GM23338 (cell line): ENCODE measurements around the gene MORC1. TPM values are rescaled to one million over a fixed set of nuclear protein-coding genes. Genes with fewer than 3 reads are reported as not detected.

ENCODE experiments used
- ATAC-seq: fragments of 200-7000 bp; cut with Tn5 transposase; 3 replicates; pipeline ENCODE4 v1.9.1; 2020
- DNase-seq: peaks from one replicate; pipeline ENCODE4 v3.0.0-alpha.2; 2015; ENCODE audit warnings: low spot score
- H2AFZ ChIP-seq: fragments of 200-600 bp; sonication (generic); 2 replicates; pipeline ENCODE4 v1.8.0; 2016; ENCODE audit warnings: antibody characterized with exemption, mild to moderate bottlenecking, moderate library complexity
- H3F3A ChIP-seq: fragments of 200-600 bp; sonication (generic); replicated peaks from 2 replicates; pipeline ENCODE4 v1.8.0; 2017; ENCODE audit warnings: antibody characterized with exemption, mixed run types, low read depth
- H3K27ac ChIP-seq: fragments of 200-600 bp; sonication (generic); 2 replicates; pipeline ENCODE4 v1.6.1; 2016; ENCODE audit warnings: low read depth
- H3K27me3 ChIP-seq: fragments of 200-600 bp; sonication (generic); 2 replicates; pipeline ENCODE4 v1.8.0; 2016; ENCODE audit warnings: mild to moderate bottlenecking, mixed run types, moderate library complexity; ENCODE audit not compliant: insufficient read depth
- H3K36me3 ChIP-seq: fragments of 200-600 bp; sonication (generic); 2 replicates; pipeline ENCODE4 v1.8.0; 2016; ENCODE audit warnings: mild to moderate bottlenecking; ENCODE audit not compliant: insufficient read depth
- H3K4me1 ChIP-seq: fragments of 200-600 bp; sonication (generic); 2 replicates; pipeline ENCODE4 v1.8.0; 2016; ENCODE audit warnings: mild to moderate bottlenecking, moderate library complexity; ENCODE audit not compliant: insufficient read depth
- H3K4me2 ChIP-seq: fragments of 200-600 bp; sonication (generic); 2 replicates; pipeline ENCODE4 v1.7.1; 2017; ENCODE audit warnings: mixed run types
- H3K4me3 ChIP-seq: fragments of 200-600 bp; sonication (generic); 2 replicates; pipeline ENCODE4 v1.6.1; 2016; ENCODE audit warnings: mixed run types
- H3K79me2 ChIP-seq: fragments of 200-600 bp; sonication (generic); replicated peaks from 2 replicates; pipeline ENCODE4 v1.8.0; 2017; ENCODE audit warnings: mild to moderate bottlenecking; ENCODE audit not compliant: insufficient read depth
- H3K9me2 ChIP-seq: fragments of 200-600 bp; sonication (generic); 2 replicates; pipeline ENCODE4 v1.8.0; 2017; ENCODE audit not compliant: insufficient read depth
- H4K20me1 ChIP-seq: fragments of 200-600 bp; sonication (generic); replicated peaks from 2 replicates; pipeline ENCODE4 v1.8.0; 2017; ENCODE audit warnings: mild to moderate bottlenecking; ENCODE audit not compliant: insufficient read depth
- H3K27ac Mint-ChIP-seq: 2 replicates; pipeline ENCODE4 v1.8.0; 2020; ENCODE audit warnings: inconsistent platforms, mild to moderate bottlenecking, moderate library complexity, mixed read lengths
- H3K27me3 Mint-ChIP-seq: 3 replicates; pipeline ENCODE4 v1.8.0; 2022; ENCODE audit warnings: low read depth, mild to moderate bottlenecking, moderate library complexity, mixed read lengths, inconsistent platforms; ENCODE audit not compliant: insufficient read depth, poor library complexity
- H3K36me3 Mint-ChIP-seq: 3 replicates; pipeline ENCODE4 v1.8.0; 2021; ENCODE audit warnings: low read depth, mild to moderate bottlenecking, inconsistent platforms, moderate library complexity, mixed read lengths
- H3K4me1 Mint-ChIP-seq: 3 replicates; pipeline ENCODE4 v1.8.0; 2020; ENCODE audit warnings: mild to moderate bottlenecking, inconsistent platforms, mixed read lengths
- H3K4me3 Mint-ChIP-seq: 3 replicates; pipeline ENCODE4 v1.8.0; 2021; ENCODE audit warnings: moderate library complexity, mild to moderate bottlenecking, inconsistent platforms, mixed read lengths
- H3K9me3 Mint-ChIP-seq: 3 replicates; pipeline ENCODE4 v1.8.0; 2020; ENCODE audit warnings: moderate library complexity, mild to moderate bottlenecking, inconsistent platforms, mixed read lengths
- CREB1 ChIP-seq: fragments of 250-450 bp; sonication (Bioruptor Pico); IDR thresholded peaks from 2 replicates; pipeline ENCODE4 v1.5.0; 2020; ENCODE audit warnings: low read depth, mild to moderate bottlenecking, moderate library complexity
- CTCF ChIP-seq, 2 experiments: fragments of 200-600 bp in 1 of 2; sonication (generic) in 1 of 2; conservative IDR thresholded peaks; 2 replicates each; pipeline versions ENCODE4 v1.5.1 to v1.6.1; 2016 to 2017; ENCODE audit warnings: antibody characterized with exemption in 2 of 2, low read depth in 2 of 2, mild to moderate bottlenecking in 2 of 2, moderate library complexity in 1 of 2
- EZH2 ChIP-seq: fragments of 200-600 bp; sonication (generic); IDR thresholded peaks from one replicate; pipeline ENCODE4 v1.8.0; 2017; ENCODE audit warnings: antibody characterized with exemption, mild to moderate bottlenecking, low read depth; ENCODE audit not compliant: unreplicated experiment
- EZH2phosphoT487 ChIP-seq: fragments of 200-600 bp; sonication (generic); IDR thresholded peaks from one replicate; pipeline ENCODE4 v1.8.1; 2018; ENCODE audit warnings: antibody characterized with exemption; ENCODE audit not compliant: unreplicated experiment
- JUNB ChIP-seq: IDR thresholded peaks from one replicate; pipeline ENCODE4 v1.6.1; 2016; ENCODE audit warnings: antibody characterized with exemption; ENCODE audit not compliant: unreplicated experiment
- NANOG ChIP-seq: IDR thresholded peaks from 2 replicates; pipeline ENCODE4 v1.6.1; 2016; ENCODE audit warnings: antibody characterized with exemption, borderline replicate concordance
- POLR2AphosphoS5 ChIP-seq: IDR thresholded peaks from 2 replicates; pipeline ENCODE4 v1.6.1; 2016; ENCODE audit warnings: antibody characterized with exemption, low read depth
- STAT1 ChIP-seq: IDR thresholded peaks from one replicate; pipeline ENCODE4 v1.6.1; 2016; ENCODE audit warnings: antibody characterized with exemption; ENCODE audit not compliant: unreplicated experiment
- ZNF114 ChIP-seq: fragments of 250-450 bp; sonication (Bioruptor Pico); IDR thresholded peaks from 2 replicates; pipeline ENCODE4 v1.5.0; 2020; ENCODE audit warnings: mild to moderate bottlenecking, moderate library complexity
- ZNF331 ChIP-seq: fragments of 250-450 bp; sonication (Bioruptor Pico); IDR thresholded peaks from 2 replicates; pipeline ENCODE4 v1.5.0; 2020; ENCODE audit warnings: low read depth, mild to moderate bottlenecking, moderate library complexity
- polyA plus RNA-seq: library from polyadenylated mRNA; unstranded; fragments of >200 nt; fragmentation: Nextera tagmentation; extraction: Ambion mirVana; gene quantifications from 2 replicates; pipeline ENCODE4 v1.2.1, GENCODE V29; 2016
- total RNA-seq: library from RNA; depleted of rRNA; stranded (reverse); fragments of >200 nt; shearing (Covaris generic); gene quantifications from 2 replicates; pipeline ENCODE4 v1.2.3, GENCODE V29; 2014
- TF ChIP-seq, protein P1 (sequence below): fragments of 250-450 bp; sonication (Bioruptor Pico); IDR thresholded peaks from 2 replicates; pipeline ENCODE4 v1.5.0; 2020; ENCODE audit warnings: mild to moderate bottlenecking, moderate library complexity
- TF ChIP-seq, protein P2 (sequence below): IDR thresholded peaks from one replicate; pipeline ENCODE4 v1.6.1; 2018; ENCODE audit warnings: antibody characterized with exemption; ENCODE audit not compliant: unreplicated experiment
- TF ChIP-seq, protein P3 (sequence below): IDR thresholded peaks from 2 replicates; pipeline ENCODE4 v1.6.1; 2016; ENCODE audit warnings: antibody characterized with exemption

Gene MORC1
- total and polyA plus RNA-seq, 2 experiments from 2014 or later, result not detected

GRCh38 chr3:108946292-108947285 is 171.3 kb downstream of the MORC1 start:
- H3F3A ChIP-seq, result no peaks in the 10 kb centered on the region
- ATAC-seq (no peak), DNase-seq (no peak)
- H3K4me1 Mint-ChIP-seq, result no peaks in the 10 kb centered on the region; the same call in 2 of the 3 replicates
- no peak for TF ChIP-seq ZNF331
- TF ChIP-seq EZH2phosphoT487, result no peak
- no peak for TF ChIP-seq POLR2AphosphoS5
- TF ChIP-seq ZNF114 (CRISPR knock-in tag), result no peak
- TF ChIP-seq CREB1, result no peak
- TF ChIP-seq, protein P1, sequence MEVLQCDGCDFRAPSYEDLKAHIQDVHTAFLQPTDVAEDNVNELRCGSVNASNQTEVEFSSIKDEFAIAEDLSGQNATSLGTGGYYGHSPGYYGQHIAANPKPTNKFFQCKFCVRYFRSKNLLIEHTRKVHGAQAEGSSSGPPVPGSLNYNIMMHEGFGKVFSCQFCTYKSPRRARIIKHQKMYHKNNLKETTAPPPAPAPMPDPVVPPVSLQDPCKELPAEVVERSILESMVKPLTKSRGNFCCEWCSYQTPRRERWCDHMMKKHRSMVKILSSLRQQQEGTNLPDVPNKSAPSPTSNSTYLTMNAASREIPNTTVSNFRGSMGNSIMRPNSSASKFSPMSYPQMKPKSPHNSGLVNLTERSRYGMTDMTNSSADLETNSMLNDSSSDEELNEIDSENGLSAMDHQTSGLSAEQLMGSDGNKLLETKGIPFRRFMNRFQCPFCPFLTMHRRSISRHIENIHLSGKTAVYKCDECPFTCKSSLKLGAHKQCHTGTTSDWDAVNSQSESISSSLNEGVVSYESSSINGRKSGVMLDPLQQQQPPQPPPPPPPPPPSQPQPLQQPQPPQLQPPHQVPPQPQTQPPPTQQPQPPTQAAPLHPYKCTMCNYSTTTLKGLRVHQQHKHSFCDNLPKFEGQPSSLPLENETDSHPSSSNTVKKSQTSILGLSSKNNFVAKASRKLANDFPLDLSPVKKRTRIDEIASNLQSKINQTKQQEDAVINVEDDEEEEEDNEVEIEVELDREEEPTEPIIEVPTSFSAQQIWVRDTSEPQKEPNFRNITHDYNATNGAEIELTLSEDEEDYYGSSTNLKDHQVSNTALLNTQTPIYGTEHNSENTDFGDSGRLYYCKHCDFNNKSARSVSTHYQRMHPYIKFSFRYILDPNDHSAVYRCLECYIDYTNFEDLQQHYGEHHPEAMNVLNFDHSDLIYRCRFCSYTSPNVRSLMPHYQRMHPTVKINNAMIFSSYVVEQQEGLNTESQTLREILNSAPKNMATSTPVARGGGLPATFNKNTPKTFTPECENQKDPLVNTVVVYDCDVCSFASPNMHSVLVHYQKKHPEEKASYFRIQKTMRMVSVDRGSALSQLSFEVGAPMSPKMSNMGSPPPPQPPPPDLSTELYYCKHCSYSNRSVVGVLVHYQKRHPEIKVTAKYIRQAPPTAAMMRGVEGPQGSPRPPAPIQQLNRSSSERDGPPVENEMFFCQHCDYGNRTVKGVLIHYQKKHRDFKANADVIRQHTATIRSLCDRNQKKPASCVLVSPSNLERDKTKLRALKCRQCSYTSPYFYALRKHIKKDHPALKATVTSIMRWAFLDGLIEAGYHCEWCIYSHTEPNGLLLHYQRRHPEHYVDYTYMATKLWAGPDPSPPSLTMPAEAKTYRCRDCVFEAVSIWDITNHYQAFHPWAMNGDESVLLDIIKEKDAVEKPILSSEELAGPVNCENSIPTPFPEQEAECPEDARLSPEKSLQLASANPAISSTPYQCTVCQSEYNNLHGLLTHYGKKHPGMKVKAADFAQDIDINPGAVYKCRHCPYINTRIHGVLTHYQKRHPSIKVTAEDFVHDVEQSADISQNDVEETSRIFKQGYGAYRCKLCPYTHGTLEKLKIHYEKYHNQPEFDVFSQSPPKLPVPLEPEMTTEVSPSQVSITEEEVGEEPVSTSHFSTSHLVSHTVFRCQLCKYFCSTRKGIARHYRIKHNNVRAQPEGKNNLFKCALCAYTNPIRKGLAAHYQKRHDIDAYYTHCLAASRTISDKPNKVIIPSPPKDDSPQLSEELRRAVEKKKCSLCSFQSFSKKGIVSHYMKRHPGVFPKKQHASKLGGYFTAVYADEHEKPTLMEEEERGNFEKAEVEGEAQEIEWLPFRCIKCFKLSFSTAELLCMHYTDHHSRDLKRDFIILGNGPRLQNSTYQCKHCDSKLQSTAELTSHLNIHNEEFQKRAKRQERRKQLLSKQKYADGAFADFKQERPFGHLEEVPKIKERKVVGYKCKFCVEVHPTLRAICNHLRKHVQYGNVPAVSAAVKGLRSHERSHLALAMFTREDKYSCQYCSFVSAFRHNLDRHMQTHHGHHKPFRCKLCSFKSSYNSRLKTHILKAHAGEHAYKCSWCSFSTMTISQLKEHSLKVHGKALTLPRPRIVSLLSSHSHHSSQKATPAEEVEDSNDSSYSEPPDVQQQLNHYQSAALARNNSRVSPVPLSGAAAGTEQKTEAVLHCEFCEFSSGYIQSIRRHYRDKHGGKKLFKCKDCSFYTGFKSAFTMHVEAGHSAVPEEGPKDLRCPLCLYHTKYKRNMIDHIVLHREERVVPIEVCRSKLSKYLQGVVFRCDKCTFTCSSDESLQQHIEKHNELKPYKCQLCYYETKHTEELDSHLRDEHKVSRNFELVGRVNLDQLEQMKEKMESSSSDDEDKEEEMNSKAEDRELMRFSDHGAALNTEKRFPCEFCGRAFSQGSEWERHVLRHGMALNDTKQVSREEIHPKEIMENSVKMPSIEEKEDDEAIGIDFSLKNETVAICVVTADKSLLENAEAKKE (CRISPR knock-in tag), result no peak
- TF ChIP-seq, protein P2, sequence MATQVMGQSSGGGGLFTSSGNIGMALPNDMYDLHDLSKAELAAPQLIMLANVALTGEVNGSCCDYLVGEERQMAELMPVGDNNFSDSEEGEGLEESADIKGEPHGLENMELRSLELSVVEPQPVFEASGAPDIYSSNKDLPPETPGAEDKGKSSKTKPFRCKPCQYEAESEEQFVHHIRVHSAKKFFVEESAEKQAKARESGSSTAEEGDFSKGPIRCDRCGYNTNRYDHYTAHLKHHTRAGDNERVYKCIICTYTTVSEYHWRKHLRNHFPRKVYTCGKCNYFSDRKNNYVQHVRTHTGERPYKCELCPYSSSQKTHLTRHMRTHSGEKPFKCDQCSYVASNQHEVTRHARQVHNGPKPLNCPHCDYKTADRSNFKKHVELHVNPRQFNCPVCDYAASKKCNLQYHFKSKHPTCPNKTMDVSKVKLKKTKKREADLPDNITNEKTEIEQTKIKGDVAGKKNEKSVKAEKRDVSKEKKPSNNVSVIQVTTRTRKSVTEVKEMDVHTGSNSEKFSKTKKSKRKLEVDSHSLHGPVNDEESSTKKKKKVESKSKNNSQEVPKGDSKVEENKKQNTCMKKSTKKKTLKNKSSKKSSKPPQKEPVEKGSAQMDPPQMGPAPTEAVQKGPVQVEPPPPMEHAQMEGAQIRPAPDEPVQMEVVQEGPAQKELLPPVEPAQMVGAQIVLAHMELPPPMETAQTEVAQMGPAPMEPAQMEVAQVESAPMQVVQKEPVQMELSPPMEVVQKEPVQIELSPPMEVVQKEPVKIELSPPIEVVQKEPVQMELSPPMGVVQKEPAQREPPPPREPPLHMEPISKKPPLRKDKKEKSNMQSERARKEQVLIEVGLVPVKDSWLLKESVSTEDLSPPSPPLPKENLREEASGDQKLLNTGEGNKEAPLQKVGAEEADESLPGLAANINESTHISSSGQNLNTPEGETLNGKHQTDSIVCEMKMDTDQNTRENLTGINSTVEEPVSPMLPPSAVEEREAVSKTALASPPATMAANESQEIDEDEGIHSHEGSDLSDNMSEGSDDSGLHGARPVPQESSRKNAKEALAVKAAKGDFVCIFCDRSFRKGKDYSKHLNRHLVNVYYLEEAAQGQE, result no peak
- TF ChIP-seq, protein P3, sequence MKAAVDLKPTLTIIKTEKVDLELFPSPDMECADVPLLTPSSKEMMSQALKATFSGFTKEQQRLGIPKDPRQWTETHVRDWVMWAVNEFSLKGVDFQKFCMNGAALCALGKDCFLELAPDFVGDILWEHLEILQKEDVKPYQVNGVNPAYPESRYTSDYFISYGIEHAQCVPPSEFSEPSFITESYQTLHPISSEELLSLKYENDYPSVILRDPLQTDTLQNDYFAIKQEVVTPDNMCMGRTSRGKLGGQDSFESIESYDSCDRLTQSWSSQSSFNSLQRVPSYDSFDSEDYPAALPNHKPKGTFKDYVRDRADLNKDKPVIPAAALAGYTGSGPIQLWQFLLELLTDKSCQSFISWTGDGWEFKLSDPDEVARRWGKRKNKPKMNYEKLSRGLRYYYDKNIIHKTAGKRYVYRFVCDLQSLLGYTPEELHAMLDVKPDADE, result no peak
- no peak for TF ChIP-seq EZH2
- TF ChIP-seq STAT1, result no peak
- TF ChIP-seq NANOG, result no peak
- TF ChIP-seq CTCF (conservative IDR thresholded peaks at IDR 0.05; ENCODE audit: low read depth in 2 of 2), result no peak
- TF ChIP-seq JUNB, result no peak
- H3K4me3 ChIP-seq, result no peak overlapping the region
- no peak overlapping the region for H3K27ac ChIP-seq
- no peaks in the 10 kb centered on the region for H3K9me2 ChIP-seq
- H3K9me3 Mint-ChIP-seq, result no peaks in the 10 kb centered on the region
- no peak overlapping the region for H3K4me2 ChIP-seq
- H3K27me3 Mint-ChIP-seq, result no peaks in the 10 kb centered on the region
- H4K20me1 ChIP-seq, result no peaks in the 10 kb centered on the region
- no peak overlapping the region for H2AFZ ChIP-seq
- H3K4me3 Mint-ChIP-seq, result no peak overlapping the region
- no peaks in the 10 kb centered on the region for H3K27me3 ChIP-seq
- H3K36me3 Mint-ChIP-seq, result no peaks in the 10 kb centered on the region
- H3K36me3 ChIP-seq, result no peaks in the 10 kb centered on the region
- H3K4me1 ChIP-seq, result no peaks in the 10 kb centered on the region
- H3K79me2 ChIP-seq, result no peaks in the 10 kb centered on the region
- H3K27ac Mint-ChIP-seq, result no peak overlapping the region
